ENCODE measurements around the gene CD1E.

DNA sequence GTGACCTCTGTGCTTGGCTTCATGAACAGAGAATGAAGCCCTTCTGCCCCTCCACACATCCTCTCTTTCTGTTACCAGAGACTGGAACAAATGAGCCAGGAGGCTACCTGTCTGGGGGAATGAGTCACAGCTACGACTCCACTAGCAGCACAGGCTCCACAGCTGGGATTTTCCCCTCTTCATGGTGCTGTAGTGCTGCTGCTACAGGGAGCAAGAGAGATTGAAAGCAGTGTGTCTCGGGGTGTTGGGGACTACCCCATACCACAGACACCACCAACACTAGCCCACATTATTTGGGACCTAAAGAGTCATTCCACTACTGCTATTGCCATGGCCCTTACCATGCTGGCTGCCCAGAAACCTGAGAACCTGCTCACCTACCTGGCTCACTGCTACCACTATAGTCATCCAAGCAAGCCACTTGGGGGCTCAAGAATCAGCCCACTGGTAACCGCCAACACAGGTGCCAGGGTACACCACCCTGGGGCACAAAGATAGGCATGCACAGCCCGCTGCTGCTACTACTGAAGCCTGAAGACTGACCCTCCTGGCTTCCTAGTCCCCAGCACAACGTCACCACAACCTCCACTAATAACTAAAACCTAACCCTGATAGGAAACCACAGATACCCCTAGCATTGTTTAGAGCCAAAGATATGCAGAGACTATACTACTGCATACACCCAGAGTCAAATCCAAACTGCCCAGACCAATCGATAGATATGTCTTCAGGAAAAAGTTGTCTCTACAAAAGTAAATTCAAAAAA, 17.7 kb downstream of the CD1E start:
- no peak for TF ChIP-seq POLR2A (IDR thresholded peaks at IDR 0.05; ENCODE audit: low read depth, low read length)
- no peak for TF ChIP-seq POLR2AphosphoS5 (IDR thresholded peaks at IDR 0.05; ENCODE audit: low read depth, low read length)
